Bronchial epithelial cell (primary cell): ENCODE results near the gene SUMF1. TPM values are rescaled to one million over a fixed set of nuclear protein-coding genes. Genes with fewer than 3 reads are reported as not detected.

Source experiments
- DNase-seq: peaks from one replicate; pipeline ENCODE4 v3.0.0-alpha.2; 2010; ENCODE audit warnings: low read depth
- FAIRE-seq: peaks from 2 replicates; lab custom pipeline; 2011; peaks lifted over from hg19 to GRCh38; lab: Jason Lieb, UNC
- H3K27me3 ChIP-seq: 2 replicates; pipeline ENCODE4 v1.5.1; 2011; ENCODE audit warnings: low read length; ENCODE audit not compliant: control insufficient read depth, insufficient read depth
- H3K36me3 ChIP-seq: 2 replicates; pipeline ENCODE4 v1.5.1; 2011; ENCODE audit warnings: low read length; ENCODE audit not compliant: control insufficient read depth, insufficient read depth
- H3K4me3 ChIP-seq: 2 replicates; pipeline ENCODE4 v1.5.1; 2011; ENCODE audit warnings: mild to moderate bottlenecking, low read depth, low read length, control low read depth
- CTCF ChIP-seq: IDR thresholded peaks from 2 replicates; pipeline ENCODE4 v1.5.1; 2011; ENCODE audit warnings: mild to moderate bottlenecking, moderate library complexity, low read length, control low read depth, inconsistent platforms; ENCODE audit not compliant: insufficient read depth, severe bottlenecking
- total RNA-seq: library from RNA; depleted of rRNA; stranded (reverse); fragments of >200 nt; gene quantifications from 2 replicates; pipeline ENCODE4 v1.2.1, GENCODE V29; 2014

SUMF1 gene
- total RNA-seq, 1 donor from 2014 or later, result 44.5 TPM

- TF ChIP-seq CTCF, result peak; percentile 9
- peak; percentile 100 for DNase-seq
- Histone ChIP-seq H3K36me3 (peaks cover under 1% of the 10 kb centered on the region), H3K4me3 (no peak overlapping the region), H3K27me3 (no peaks in the 10 kb centered on the region)
- no peak for FAIRE-seq
Measured at GRCh38 chr3:4416961-4417360, 50.1 kb downstream of the SUMF1 start.

DNA sequence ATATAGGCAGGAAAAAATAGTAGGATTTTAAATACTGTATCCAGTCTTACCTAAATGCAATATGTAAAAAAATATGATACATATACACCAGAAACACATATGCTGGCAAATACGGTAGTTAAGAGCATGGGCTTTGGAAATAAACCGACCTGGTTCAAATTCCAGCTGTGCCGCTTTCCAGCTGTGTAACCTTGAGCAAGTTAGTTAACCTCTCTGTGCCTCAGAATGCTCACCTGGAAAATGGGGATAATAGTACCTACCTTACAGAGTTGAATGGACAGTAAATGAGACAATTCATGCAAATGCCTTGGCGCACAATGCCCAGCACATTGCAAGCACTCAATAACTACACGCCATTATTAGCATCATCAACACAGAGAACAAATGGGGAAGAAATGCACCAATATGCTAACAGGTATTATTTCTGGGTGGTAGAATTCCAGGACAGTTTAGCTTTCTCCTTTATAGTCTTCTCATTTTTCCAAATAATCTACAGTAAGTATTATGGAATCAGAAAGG is 50.6 kb downstream of the SUMF1 start:
- H3K36me3 ChIP-seq, result no peaks in the 10 kb centered on the region
- H3K4me3 ChIP-seq, result no peak overlapping the region
- DNase-seq, result no peak
- FAIRE-seq, result no peak
- no peaks in the 10 kb centered on the region for H3K27me3 ChIP-seq
- TF ChIP-seq CTCF, result no peak

GRCh38 chr3:4413467-4413866 is 53.6 kb downstream of the SUMF1 start:
- no peak for TF ChIP-seq CTCF
- Histone ChIP-seq H3K4me3 (no peak overlapping the region), H3K27me3 (no peaks in the 10 kb centered on the region), H3K36me3 (no peaks in the 10 kb centered on the region)
- FAIRE-seq (no peak), DNase-seq (peak; percentile 88)

DNA sequence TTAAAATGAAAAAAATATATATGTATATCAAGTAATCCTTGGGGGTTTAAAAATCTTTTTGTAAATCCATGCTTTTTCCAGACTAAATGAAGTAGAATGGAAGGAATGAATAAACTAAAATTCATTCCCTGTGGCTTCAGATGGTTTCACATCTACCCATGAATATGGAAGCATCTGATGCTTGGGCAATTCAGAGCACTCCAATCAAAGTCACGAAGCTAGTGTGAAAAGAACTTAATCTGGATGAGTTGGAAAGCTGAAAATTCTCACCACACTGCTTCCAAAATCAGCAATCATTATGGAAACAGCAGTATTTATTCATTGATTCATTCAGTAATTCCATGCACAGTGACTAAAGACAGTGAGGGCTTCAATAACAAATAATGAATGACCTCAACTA is 55.2 kb downstream of the SUMF1 start:
- TF ChIP-seq CTCF, result no peak
- Histone ChIP-seq H3K36me3 (no peaks in the 10 kb centered on the region), H3K27me3 (no peaks in the 10 kb centered on the region), H3K4me3 (no peak overlapping the region)
- no peak for FAIRE-seq
- no peak for DNase-seq

DNA sequence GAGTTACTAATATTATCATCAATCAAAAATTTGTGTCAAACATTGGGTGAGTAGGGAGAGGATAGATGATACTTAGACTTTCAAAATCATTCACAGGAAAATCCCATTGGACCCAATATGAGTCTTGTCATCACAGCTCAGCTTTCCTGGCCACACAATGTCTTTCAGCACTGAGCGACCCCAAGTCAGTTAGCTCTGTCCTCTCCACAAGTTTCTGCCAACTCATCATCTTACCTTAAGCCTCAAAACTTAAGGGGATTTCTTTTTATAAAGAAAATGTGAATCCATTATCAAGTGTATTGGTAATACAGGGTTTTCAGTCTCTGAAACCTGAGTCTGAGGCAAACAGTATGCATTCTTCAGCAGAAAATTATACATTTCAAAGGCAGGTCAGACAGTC is 55.8 kb downstream of the SUMF1 start:
- H3K4me3 ChIP-seq, result no peak overlapping the region
- no peak for FAIRE-seq
- no peak for TF ChIP-seq CTCF

GRCh38 chr3:4410606-4411005 is 56.5 kb downstream of the SUMF1 start:
- Histone ChIP-seq H3K36me3 (no peaks in the 10 kb centered on the region), H3K27me3 (no peaks in the 10 kb centered on the region), H3K4me3 (no peak overlapping the region)
- no peak for DNase-seq
- no peak for FAIRE-seq
- no peak for TF ChIP-seq CTCF

More for the DNA sequence above, 55.8 kb downstream of the SUMF1 start:
- Histone ChIP-seq H3K27me3 (no peaks in the 10 kb centered on the region), H3K36me3 (no peaks in the 10 kb centered on the region)
- no peak for DNase-seq
